ENCODE results near the gene POLK. TPM values are rescaled to one million over a fixed set of nuclear protein-coding genes. Genes with fewer than 3 reads are reported as not detected.

POLK gene
- total and polyA plus RNA-seq, 2 of the 13 experiments (the other 11 are each of a cell fraction or from before 2014, with no cell fraction given) = 8.6 to 11.7 TPM

GRCh38 chr5:75466006-75466716 lies 45.5 kb upstream of the POLK start:
- FAIRE-seq = no peak
- peaks cover 24% of the 10 kb centered on the region for H3K79me2 ChIP-seq (ENCODE audit: insufficient read depth, low read length)
- in situ Hi-C loops (cut with HindIII; ENCODE audit: extremely low pct_ligation_motif_present, low pct_unique_long_range_greater_than_20kb) = no loop called here

More at GRCh38 chr5:75466006-75466716, 45.5 kb upstream of the POLK start:
- Histone ChIP-seq H3K27me3 (ENCODE audit: control insufficient read depth in 1 of 2, insufficient read depth in 2 of 2, low read length in 2 of 2) (no peaks in the 10 kb centered on the region), H3K4me1 (ENCODE audit: insufficient read depth, low read length) (peaks cover 9% of the 10 kb centered on the region), H3K36me3 (replicated peaks in 1 of 2; ENCODE audit: control insufficient read depth in 1 of 2, insufficient read depth in 2 of 2, low read length in 2 of 2) (0 out of 5 replicates have a peak, but pooled peaks cover 0 to 3% of the 10 kb centered on the region in 2 experiments), H2AFZ (ENCODE audit: low read length) (no peak overlapping the region), H3K27ac (ENCODE audit: extremely low read length, insufficient read depth, low read length) (no peak overlapping the region), H3K4me3 (replicated peaks in 1 of 3; ENCODE audit: insufficient read depth in 1 of 3, low read depth in 2 of 3, low read length in 3 of 3) (no peak overlapping the region), H3K4me2 (ENCODE audit: low read depth, low read length) (no peak overlapping the region), H3K9ac (ENCODE audit: insufficient read depth, low read depth, low read length) (no peak overlapping the region), H3K9me3 (ENCODE audit: low read length) (peaks cover 17% of the 10 kb centered on the region; the same call in 1 of the 2 replicates), H4K20me1 (ENCODE audit: insufficient read depth, low read length) (0 out of 2 replicates have a peak, but pooled peaks cover 6% of the 10 kb centered on the region)
- intact Hi-C loops (cut with micrococcal nuclease; ENCODE audit: unreplicated experiment) = no loop called here
- 94% methylated on average over 6 of the region's 6 CpGs for WGBS (ENCODE audit: low lambda C conversion rate)
- BruUV-seq (replicated peaks) = no TSS peak
- ATAC-seq (no peak), DNase-seq (ENCODE audit: low spot score) (no peak)
- ChIA-PET POLR2A (no interaction called here), CTCF (ENCODE audit: low intra/inter-chr PET ratio, low total read pairs) (no interaction called here)
- no peak for TF ChIP-seq EHMT2 (IDR thresholded peaks at IDR 0.05; ENCODE audit: borderline replicate concordance, low read depth, low read length)
- TF ChIP-seq DNMT1 (CRISPR knock-in tag; IDR thresholded peaks at IDR 0.05) = no peak
- TF ChIP-seq, protein P1, sequence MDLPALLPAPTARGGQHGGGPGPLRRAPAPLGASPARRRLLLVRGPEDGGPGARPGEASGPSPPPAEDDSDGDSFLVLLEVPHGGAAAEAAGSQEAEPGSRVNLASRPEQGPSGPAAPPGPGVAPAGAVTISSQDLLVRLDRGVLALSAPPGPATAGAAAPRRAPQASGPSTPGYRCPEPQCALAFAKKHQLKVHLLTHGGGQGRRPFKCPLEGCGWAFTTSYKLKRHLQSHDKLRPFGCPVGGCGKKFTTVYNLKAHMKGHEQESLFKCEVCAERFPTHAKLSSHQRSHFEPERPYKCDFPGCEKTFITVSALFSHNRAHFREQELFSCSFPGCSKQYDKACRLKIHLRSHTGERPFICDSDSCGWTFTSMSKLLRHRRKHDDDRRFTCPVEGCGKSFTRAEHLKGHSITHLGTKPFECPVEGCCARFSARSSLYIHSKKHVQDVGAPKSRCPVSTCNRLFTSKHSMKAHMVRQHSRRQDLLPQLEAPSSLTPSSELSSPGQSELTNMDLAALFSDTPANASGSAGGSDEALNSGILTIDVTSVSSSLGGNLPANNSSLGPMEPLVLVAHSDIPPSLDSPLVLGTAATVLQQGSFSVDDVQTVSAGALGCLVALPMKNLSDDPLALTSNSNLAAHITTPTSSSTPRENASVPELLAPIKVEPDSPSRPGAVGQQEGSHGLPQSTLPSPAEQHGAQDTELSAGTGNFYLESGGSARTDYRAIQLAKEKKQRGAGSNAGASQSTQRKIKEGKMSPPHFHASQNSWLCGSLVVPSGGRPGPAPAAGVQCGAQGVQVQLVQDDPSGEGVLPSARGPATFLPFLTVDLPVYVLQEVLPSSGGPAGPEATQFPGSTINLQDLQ (CRISPR knock-in tag; IDR thresholded peaks at IDR 0.05) = no peak
- TF ChIP-seq PCBP1 (IDR thresholded peaks at IDR 0.05; ENCODE audit: borderline replicate concordance, low read depth, low read length) = no peak
- no peak for TF ChIP-seq NR2F1 (CRISPR knock-in tag; IDR thresholded peaks at IDR 0.05)
- TF ChIP-seq, protein P2, sequence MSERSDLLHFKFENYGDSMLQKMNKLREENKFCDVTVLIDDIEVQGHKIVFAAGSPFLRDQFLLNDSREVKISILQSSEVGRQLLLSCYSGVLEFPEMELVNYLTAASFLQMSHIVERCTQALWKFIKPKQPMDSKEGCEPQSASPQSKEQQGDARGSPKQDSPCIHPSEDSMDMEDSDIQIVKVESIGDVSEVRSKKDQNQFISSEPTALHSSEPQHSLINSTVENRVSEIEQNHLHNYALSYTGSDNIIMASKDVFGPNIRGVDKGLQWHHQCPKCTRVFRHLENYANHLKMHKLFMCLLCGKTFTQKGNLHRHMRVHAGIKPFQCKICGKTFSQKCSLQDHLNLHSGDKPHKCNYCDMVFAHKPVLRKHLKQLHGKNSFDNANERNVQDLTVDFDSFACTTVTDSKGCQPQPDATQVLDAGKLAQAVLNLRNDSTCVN (CRISPR knock-in tag; IDR thresholded peaks at IDR 0.05; ENCODE audit: borderline replicate concordance) = no peak
- TF ChIP-seq RAD51 (IDR thresholded peaks at IDR 0.05; ENCODE audit: borderline replicate concordance) = no peak
- TF ChIP-seq, protein P3, sequence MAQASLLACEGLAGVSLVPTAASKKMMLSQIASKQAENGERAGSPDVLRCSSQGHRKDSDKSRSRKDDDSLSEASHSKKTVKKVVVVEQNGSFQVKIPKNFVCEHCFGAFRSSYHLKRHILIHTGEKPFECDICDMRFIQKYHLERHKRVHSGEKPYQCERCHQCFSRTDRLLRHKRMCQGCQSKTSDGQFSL (CRISPR knock-in tag; IDR thresholded peaks at IDR 0.05) = no peak
- TF ChIP-seq ZNF543 (CRISPR knock-in tag; IDR thresholded peaks at IDR 0.05) = no peak
- TF ChIP-seq DMAP1 (CRISPR knock-in tag; IDR thresholded peaks at IDR 0.05) = no peak
- no peak for TF ChIP-seq MTA1 (CRISPR knock-in tag; IDR thresholded peaks at IDR 0.05; ENCODE audit: borderline replicate concordance)
- TF ChIP-seq MIXL1 (CRISPR knock-in tag; IDR thresholded peaks at IDR 0.05) = no peak
- no peak for TF ChIP-seq MAZ (IDR thresholded peaks at IDR 0.05; ENCODE audit: borderline replicate concordance, low read depth, low read length)
- TF ChIP-seq MAZ (CRISPR knock-in tag; IDR thresholded peaks at IDR 0.05; ENCODE audit: low read depth) = no peak
- TF ChIP-seq GRHL1 (CRISPR knock-in tag; conservative IDR thresholded peaks at IDR 0.05) = no peak
- no peak for TF ChIP-seq MXD4 (CRISPR knock-in tag; IDR thresholded peaks at IDR 0.05)
